Stimulated activated naive CD4-positive, alpha-beta T cell treated with Interleukin-2 at 50 U/mL for 16 hours (primary cell): ENCODE results near the gene SEC16A.

ENCODE experiments used
- DNase-seq: peaks from one replicate; lab custom pipeline; 2025; lab: John Stamatoyannopoulos, UW

The SEC16A gene

DNA sequence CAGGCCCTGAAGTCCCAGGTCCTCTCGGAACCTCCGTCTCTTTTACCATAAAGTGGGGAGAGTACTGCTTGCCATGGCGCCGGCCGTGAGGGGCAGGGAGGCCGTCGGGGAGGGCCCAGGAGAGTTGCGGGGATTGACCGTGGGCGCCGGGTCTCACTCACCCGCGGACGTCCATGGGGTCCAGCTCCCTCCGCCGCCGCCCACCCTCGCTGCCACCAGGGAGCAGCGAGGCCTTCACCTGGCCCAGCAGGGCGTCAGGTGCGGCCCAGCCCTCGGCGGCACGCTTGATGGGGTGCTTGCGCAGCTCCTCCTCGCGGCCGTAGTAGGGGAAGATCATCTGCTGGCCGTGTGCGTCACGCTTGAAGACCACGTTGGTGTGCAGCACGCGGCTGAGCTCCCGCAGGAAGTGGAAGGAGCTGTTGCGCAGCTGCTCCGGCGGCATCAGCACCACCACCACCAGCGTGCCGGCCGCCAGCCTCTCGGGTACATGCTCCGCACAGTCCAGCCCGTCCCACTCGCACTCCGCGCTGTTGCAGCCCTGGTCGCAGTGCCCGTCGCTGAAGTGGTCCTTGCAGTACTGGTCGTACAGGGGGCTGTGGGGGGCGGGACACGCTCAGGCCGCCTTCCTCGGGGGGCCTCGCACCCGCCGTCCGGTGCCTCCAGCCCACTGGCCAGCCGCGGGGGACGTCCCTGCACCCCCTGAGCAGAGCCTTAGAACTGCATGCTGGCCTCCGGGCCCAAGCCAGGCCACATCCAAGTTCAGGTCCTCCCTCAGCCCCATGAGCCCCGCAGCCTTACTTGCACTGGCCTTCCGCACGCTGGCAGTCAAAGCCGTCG lies 21.9 kb upstream of the SEC16A start:
- DNase-seq = no peak

DNA sequence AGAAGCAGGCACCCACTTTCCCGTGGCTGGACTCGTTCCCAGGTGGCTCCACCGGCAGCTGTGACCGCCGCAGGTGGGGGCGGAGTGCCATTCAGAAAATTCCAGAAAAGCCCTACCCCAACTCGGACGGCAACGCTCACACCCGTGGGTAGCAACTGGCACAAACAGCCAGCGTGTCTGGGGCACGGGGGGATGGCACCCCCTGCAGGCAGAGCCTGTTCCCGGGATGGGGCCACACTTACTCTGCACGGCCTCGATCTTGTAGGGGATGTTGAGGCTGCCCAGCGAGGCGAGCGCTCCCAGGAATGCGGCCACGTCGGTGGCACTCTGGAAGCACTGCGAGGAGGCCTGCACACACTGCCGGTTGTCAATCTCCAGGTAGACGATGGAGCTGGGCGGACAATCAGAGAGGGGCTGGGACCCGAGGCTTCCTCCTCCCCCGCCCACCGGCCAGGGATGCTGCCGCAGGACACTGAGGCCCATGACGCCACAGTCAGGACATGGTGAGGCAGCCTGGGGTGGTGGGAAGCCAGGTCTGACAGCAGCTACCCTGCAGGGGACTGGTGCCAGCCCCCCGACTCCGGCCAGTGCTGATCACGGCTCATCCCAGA lies 20.2 kb upstream of the SEC16A start:
- no peak for DNase-seq

DNA sequence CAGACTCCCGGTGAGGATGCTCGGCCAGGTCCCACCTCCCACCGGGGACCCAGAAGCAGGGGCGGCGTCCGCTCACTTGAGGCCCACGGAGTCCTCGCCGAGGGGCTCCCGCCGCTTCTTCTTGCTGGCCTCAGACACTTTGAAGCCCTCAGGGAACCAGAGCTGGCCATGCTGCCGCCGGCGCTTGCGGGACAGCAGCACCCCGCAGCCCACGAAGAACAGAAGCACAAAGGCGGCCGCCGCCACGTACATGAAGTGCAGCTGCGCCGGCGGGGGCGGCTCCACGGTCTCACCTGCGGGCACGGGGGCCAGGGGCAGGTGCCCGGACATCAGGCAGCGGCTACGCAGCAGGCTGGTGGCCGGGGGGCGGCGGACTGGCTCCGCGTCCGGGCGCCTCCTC lies 19.4 kb upstream of the SEC16A start:
- no peak for DNase-seq

DNA sequence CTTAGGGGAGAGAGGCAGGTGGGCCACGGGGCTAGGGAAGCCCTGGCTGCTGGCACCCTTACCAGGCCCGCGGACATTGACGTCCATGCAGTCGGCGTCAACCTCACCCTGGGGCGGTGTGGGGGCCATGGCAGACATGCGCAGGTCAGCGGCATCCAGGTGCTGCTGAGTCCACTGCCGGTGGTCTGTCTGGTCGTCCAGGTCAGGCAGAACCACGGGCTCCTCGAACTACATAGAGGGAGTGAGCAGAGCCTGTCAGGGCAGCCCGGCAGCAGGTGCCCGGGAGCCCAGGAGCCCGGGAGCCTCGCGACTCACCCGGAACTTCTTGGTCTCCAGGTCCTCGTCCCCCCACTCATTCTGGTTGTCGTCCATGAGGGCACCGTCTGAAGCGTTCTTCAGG lies 18.8 kb upstream of the SEC16A start:
- DNase-seq = no peak

DNA sequence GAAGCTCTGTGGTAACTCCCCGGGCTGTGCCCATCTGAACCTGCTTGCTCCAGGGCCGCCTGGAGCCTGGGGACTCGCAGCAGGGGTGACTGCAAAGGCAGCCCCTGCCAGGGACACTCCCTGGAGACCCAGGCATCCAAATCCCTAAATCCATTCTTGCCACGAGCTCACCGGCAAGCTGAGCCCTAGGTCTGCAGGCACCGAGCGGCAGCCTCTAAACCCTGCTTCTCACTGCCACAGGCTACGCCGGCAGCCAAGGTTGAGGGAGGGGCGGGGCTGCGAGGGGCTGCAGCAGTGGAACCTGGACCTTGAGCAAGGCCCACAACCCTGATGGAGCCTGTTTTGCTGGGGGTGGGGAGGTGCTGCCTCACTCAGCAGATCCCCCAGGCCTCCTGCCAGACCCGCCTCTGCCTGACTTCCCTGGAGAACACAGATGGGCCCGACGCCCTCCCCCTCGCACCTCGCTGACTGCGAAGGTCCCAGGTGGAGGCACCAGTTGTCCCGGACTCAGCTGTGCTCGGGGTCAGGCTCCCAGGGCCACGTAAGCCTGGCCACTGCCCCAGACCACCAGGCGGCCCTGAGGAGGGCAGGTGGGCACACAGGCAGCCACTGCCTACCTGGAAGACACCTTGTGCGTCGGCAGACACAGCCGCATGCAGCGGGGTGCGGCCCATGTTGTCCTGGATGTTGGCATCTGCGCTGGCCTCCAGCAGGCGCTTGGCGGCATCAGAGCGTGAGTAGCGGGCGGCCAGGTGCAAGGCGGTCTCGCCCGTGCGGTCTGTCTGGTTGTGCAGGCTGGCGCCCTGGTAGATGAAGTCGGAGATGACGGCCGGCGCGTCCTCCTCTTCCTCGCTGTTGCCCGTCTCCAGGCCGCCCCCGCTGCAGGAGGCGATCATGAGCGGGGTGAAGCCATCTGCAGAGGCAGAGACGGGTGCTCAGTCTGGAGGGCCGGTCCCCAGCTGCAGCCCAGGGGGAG lies 17.4 kb upstream of the SEC16A start:
- no peak for DNase-seq

DNA sequence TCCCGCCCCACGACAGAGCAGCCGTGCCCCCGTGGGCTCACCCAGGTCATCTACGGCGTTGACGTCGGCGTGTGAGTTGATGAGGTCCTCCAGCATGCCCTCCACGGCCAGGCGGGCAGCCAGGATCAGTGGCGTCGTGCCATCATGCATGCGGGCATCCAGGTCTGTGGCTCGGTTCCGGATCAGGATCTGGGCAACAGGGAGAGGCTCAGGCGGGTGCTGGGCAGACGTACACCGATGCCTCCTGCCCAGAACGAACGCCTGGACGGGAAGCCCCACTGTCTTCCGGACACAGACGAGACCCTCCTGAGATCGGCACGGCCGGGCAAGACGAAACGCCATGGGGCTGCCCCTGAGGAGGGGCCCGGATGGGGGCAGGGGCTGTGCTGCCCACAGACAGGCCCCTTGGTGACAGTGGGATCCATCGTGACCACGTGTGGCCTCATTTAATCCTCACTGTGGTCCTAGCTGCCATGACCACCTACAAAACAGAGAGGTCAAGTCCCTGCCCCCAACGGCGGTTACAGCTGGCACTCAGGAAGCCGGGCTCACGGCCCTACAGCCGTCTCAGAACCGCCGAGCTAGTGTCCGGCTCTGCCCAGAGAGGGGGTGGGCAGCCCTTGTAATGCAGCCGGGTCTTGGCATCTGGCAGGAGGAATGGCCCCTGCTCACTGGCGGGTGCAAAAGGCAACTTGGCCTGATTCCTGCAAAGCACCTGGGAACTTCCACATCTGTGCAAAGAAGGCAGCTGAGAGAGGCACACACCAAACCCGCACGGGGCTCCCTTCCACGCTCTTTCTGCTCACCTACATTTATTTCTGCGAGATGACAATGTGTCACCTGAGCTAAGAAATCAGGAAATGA lies 16.5 kb upstream of the SEC16A start:
- DNase-seq = no peak

DNA sequence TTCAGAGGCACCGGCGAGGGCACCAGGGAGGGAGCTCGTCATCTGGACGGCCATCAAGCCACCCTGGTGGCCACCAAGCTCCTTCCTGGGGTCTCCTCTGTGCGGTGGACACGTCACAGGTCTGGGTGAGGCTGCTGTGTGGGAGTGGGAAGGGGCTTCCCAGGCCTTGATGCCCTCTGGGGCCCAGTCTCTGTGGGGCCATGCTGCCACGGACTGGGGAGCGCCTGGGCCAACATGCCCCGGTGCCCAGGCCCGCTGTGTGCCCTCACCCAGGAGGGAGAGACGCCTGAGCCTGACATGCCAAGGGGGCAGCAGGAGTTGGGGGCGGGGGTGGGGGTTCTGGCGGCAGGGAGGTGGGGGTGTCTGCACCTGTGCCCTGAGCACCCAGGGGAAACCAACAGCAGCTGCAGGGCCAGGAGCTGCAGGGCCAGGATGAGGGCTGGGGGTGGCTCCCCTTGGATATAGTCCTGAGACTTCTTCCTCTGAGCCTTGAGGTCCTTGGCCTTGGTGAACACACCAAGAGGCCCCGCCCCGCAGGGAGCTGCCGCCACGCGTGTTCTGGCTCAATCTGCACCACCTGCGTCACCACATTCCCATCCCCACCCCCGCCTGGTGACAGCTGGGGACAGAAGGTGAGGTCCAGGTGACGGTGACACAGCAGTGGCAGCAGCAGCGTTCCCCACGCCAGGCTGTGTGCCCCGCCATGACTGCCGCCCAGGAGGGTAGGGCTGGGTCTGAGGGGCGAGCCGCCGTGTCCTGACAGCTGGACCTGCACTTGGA lies 15.3 kb upstream of the SEC16A start:
- no peak for DNase-seq

DNA sequence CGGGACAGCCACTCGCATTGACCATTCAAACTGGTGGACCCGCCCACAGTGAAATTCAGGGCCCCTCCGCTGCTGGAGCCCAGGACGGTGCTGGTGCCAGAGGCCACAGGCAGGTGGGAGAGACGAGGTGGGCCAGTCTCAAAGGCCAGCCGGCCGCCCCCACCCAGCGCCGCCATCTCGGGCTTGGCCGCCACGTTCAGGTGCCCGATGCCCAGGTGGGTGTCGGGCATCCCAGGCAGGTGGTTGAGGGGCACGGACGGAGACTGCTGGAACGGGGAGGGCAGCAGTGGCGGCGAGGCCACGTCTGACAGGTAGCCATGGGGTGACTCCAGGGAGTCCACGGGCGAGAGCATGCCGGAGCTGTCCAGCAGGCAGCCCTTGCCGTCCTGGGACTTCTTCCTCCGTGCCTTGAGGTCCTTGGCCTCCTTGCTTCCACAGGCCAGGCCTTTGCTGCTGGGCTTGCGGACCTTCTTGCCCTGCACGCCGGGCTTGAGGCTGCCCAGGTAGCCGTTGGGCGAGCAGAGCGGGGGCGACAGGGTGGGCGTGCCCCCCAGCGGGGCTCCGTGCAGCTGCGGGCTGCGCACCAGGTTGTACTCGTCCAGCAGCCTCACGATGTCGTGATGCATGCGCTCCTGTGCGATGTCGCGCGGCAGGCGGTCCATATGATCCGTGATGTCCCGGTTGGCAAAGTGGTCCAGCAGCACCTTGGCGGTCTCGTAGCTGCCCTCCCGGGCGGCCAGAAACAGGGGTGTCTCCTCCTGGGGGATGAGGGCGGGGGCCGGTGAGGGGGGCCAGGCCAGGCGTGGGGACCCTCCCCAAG lies 14.2 kb upstream of the SEC16A start:
- DNase-seq = no peak

DNA sequence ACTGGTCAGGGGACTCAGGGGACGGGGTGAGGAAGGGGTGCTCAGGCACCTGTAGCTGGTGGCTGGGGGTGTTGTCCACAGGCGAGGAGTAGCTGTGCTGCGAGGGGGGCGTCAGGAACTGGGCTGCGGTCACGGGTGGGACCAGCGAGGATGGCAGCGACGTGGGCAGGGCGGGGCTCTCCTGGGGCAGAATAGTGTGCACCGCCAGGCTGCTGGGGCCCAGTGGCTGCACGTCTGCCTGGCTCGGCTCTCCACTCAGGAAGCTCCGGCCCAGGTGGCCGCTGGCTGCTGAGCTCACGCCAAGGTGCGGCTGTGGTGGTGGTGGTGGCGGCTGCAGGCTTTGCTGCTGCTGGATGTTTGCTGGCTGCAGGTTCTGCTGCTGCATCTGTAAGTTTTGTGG lies 13.3 kb upstream of the SEC16A start:
- no peak for DNase-seq

DNA sequence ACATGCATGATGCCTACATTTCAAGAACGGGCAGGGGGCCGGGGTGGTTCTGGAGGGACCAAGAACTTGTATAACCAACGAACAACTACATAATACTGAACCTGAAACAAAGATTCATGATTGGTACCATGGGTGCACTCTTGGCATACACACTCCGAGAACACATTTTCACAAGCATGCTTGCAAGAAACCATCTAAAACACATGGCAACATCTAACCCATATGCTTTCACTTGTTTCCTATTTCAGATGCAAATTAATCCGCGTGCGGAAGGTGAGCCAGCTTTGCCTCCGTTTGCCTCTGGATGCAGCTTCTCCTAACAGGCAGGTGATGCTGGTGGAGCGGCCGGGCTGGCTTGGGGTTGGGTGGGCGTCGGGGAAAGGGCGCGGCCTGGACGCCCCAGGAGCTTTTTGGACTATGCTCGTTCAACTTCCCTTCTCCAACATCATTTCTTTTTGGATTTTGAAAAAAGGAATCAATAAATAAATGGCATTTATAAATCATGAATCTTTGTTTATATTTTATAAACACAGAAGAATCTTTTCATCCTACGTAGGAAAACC lies 12.5 kb upstream of the SEC16A start:
- DNase-seq = no peak

DNA sequence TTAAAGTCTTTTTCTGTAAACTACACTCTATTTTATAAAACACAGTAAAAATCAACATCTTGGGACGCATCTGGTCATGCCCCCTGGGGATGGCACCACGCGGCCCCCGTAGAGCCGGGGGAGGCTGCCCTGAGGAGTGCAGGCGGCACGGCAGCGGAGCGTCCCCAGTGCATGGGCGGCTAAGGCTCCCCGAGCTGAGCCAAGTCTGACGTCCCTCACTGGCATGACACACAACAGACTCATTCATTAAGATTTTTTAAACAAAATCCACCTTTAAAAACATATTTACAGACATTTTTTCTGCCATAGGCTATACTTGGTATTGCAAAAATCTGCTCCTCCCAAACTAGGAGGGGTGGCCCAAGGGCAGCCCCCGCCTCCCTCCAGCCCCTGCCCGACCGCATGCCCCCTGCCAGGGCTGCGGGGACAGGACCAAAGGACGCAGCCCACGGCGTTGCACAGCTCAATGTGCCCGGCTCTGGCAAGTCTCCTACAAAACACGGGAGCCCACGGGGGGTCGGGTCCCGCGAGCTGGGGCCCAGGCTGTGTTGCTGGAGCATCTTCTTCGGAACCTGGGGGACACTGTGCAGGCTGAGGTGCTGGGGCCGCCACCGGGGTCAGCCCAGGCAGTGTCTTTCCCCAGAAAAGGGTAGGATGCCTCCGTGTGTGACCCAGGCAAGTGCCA lies 11.8 kb upstream of the SEC16A start:
- DNase-seq = no peak

DNA sequence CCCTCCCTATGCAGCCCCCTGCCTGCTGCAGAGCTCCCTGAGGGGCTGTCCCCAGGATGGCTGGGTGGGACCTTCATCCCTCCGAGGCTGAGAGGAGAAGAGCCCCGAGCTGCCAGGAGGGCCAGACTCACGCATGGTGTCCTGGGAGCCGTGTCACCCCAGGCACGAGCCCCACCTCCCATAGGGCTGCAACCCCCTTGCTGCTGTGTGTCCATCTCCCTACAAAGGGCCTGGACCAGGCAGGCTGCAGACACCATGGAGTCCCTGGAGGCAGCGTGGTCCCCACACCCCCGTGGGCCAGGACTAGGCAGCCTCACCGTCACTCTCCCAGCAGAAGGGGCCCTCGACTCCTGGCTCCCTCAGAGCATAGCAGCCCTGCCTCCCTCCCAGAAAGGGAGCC lies 11.2 kb upstream of the SEC16A start:
- no peak for DNase-seq

DNA sequence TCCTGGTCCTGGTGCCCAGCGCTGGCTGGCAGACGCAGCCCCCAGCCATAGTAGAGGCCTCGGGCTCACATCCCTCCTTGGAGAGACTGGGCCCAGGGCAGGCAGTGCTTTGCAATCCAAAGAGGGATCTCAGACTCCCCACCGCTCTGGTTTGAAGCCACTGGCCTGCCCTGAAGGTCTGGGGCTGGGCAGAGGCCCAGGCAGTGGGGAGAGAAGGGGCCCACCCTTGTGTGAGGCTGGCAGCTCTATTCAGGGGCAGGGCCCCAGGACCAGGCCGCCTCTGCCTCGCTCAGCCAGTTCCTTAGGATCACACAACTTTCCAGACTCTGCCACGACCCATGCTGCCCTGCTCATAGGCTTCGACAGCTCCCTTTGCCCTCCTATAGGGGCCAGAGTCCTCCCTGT lies 10.7 kb upstream of the SEC16A start:
- no peak for DNase-seq

DNA sequence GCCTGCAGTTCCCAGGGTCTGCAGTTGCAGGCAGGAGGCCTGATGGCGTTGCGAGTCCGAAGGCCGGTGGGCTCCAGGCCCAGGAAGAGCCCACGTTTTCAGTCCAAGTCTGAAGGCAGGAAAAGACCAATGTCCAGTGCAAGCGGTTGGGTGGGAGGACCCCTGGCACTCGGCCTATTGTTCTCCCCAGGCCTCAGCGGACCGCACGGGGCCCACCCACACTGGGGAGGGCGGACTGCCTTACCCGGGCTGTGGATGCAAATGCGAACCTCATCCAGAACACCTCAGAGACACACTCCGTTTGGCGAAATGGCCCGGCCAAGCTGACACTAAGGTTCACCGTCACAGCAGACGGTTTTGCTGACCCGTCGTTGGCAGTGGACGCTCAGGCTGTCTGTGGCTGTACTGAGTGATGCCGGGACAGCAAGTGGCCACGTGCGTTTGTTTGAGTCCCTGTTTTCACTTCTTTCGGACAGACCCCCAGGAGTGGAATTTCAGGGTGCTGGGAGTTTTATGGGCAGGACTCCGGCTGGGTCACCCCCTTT lies 10.2 kb upstream of the SEC16A start:
- no peak for DNase-seq

DNA sequence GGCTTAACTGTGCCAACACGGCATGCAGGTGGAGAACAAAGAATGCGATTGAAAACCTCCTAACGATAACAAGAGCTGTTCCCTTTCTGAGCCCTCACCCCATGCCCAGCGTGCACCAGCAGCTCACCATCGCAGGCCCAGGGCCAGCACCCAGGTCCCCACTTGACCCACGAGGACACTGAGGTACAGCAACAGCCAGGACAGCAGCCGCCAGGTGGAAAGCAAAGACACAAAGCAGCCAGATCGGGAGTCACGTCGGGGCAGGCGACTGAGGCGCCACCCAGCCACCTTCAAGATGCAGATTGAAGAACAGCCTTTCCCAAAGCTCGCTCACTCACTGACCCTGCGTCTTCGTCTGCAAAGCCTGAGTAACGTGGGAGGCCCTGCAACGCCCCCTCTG lies 6.9 kb upstream of the SEC16A start:
- no peak for DNase-seq

DNA sequence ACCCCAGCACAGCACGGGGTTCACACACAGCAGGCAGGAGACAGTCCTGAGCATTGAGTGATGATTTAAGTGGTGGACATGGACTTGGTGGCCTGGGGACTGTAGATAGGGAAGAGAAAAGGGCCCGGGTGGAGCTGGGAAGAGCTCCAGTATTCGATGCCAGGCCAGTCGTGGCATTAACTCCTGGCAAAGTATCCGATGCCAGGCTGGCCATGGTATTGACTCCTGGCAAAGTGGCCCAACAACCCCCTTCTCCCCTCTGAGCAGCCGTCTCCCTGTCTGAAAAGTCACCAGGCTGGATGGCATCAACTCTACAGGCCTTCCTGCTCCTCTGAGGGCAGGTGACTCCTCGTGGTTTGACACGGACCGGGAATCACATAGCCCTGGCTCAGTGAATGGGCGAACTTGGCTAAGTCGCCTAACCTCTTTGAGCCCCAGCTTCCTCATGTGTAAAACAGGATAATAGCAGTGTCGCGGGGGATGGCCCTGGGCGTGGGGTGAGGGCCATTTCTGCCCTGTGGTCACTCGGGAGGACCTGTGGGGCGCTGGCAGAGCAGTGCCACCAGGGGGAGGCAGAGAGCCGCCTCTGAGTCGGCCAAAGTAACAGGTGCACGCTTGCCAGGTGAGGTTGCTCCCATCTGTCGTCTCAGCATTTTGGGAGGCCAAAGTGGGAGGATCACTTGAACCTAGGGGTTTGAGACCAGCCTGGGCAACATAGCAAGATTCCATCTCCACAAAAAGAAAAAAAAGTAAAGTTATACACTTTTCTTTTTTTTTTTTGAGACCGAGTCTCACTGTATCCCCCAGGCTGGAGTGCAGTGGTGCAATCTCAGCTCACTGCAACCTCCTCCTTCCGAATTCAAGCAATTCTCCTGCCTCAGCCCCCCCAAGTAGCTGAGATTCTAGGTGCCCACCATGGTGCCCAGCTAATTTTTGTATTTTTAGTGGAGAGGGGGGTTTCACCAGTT lies 5.7 kb upstream of the SEC16A start:
- DNase-seq = peak; percentile 52

DNA sequence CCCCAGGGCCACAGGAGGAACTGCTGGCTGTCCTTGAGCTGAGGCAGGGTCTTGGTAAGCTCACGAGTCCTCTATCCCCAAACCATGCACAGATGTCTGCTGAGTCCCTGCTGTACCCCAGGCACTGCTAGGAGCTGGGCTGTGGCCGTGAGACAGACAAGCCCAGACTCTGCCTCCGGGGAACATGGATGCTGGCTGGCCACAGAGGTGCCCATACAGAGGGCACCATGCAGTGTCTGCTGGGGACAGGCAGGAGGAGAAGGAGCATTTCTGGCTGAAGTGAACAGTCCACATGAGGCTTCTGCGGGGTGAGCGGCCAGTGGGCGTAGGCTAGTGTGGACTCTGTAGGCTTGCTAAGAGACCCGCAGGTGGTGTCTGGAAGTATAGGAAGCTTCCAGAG lies 4.8 kb upstream of the SEC16A start:
- DNase-seq = no peak
